Loucy (cell line): Measurements from ENCODE around the gene HPGDS.

Experiments
- H2AFZ ChIP-seq: fragments of 200-600 bp; sonication (generic); 2 replicates; pipeline ENCODE4 v1.6.0; 2016; ENCODE audit warnings: antibody characterized with exemption, mild to moderate bottlenecking, low read length, moderate library complexity
- H3F3A ChIP-seq: fragments of 200-600 bp; 2 replicates; pipeline ENCODE4 v1.6.0; 2016; ENCODE audit warnings: antibody characterized with exemption, low read depth, mild to moderate bottlenecking
- H3K27me3 ChIP-seq: fragments of 200-600 bp; sonication (generic); 2 replicates; pipeline ENCODE4 v1.6.1; 2014; ENCODE audit warnings: low read length, mild to moderate bottlenecking; ENCODE audit not compliant: insufficient read depth, poor library complexity, severe bottlenecking
- H3K36me3 ChIP-seq: fragments of 200-600 bp; sonication (generic); 2 replicates; pipeline ENCODE4 v1.6.1; 2016; ENCODE audit warnings: low read length; ENCODE audit not compliant: insufficient read depth
- H3K4me1 ChIP-seq: fragments of 200-600 bp; sonication (generic); 2 replicates; pipeline ENCODE4 v1.5.1; 2014; ENCODE audit warnings: low read length, mild to moderate bottlenecking; ENCODE audit not compliant: insufficient read depth, poor library complexity, severe bottlenecking
- H3K4me2 ChIP-seq: fragments of 200-600 bp; sonication (generic); 2 replicates; pipeline ENCODE4 v1.6.0; 2014; ENCODE audit warnings: antibody characterized with exemption, low read length, low read depth, mild to moderate bottlenecking; ENCODE audit not compliant: poor library complexity, severe bottlenecking
- H3K4me3 ChIP-seq: fragments of 200-600 bp; sonication (generic); 2 replicates; pipeline ENCODE4 v1.5.1; 2014; ENCODE audit warnings: low read length, mild to moderate bottlenecking, mixed read lengths; ENCODE audit not compliant: poor library complexity, severe bottlenecking
- H3K79me2 ChIP-seq: fragments of 200-600 bp; sonication (generic); 2 replicates; pipeline ENCODE4 v1.6.1; 2014; ENCODE audit warnings: low read length; ENCODE audit not compliant: insufficient read depth
- H3K9ac ChIP-seq: fragments of 200-600 bp; sonication (generic); 2 replicates; pipeline ENCODE4 v1.6.0; 2014; ENCODE audit warnings: mild to moderate bottlenecking, low read depth, low read length, moderate library complexity; ENCODE audit not compliant: poor library complexity, severe bottlenecking
- H3K9me2 ChIP-seq: fragments of 200-600 bp; sonication (generic); replicated peaks from 2 replicates; pipeline ENCODE4 v1.6.1; 2016; ENCODE audit warnings: low read depth, low read length, mixed read lengths
- H3K9me3 ChIP-seq: fragments of 200-600 bp; sonication (generic); 2 replicates; pipeline ENCODE4 v1.6.1; 2014; ENCODE audit warnings: mild to moderate bottlenecking, antibody characterized with exemption, low read length, low read depth; ENCODE audit not compliant: insufficient read depth
- H4K20me1 ChIP-seq: fragments of 200-600 bp; sonication (generic); 2 replicates; pipeline ENCODE4 v1.6.0; 2014; ENCODE audit warnings: antibody characterized with exemption, low read length, mild to moderate bottlenecking; ENCODE audit not compliant: insufficient read depth, poor library complexity, severe bottlenecking
- CTCF ChIP-seq: fragments of 200-600 bp; sonication (generic); conservative IDR thresholded peaks from 2 replicates; pipeline ENCODE4 v1.5.1; 2014; ENCODE audit warnings: mild to moderate bottlenecking, antibody characterized with exemption, low read length
- EZH2phosphoT487 ChIP-seq: fragments of 200-600 bp; IDR thresholded peaks from 2 replicates; pipeline ENCODE4 v1.6.1; 2018; ENCODE audit warnings: antibody characterized with exemption, mild to moderate bottlenecking, moderate library complexity, borderline replicate concordance

HPGDS gene

GRCh38 chr4:94253036-94253435 is 89.6 kb downstream of the HPGDS start:
- no peak for TF ChIP-seq CTCF
- no peak for TF ChIP-seq EZH2phosphoT487
- Histone ChIP-seq H3K79me2 (no peaks in the 10 kb centered on the region), H3K9ac (no peak overlapping the region), H2AFZ (no peak overlapping the region), H3K4me1 (no peaks in the 10 kb centered on the region), H3K9me2 (no peaks in the 10 kb centered on the region), H3K4me3 (no peak overlapping the region), H3K4me2 (no peak overlapping the region), H3K36me3 (peaks cover 49% of the 10 kb centered on the region), H3K27me3 (no peaks in the 10 kb centered on the region), H3F3A (no peaks in the 10 kb centered on the region), H4K20me1 (no peaks in the 10 kb centered on the region), H3K9me3 (no peaks in the 10 kb centered on the region)

DNA sequence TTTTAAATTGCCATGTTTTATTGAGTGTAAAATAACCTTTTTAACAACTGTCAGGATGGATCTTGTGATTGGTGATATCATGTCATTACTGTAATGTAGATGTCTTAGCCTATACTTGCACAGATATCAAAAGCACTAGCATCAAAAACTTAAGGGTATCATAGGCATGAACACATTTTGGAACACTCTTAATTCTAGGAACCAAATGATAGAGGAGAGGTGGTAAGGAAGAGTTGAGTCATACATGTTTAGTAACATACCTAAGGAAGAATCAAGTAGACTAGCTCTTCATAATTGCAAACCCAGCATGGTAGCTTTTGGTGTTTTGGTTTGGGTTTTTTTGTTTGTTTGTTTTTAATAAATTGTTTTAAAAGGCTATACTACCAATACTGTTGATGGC is 91.5 kb downstream of the HPGDS start:
- no peaks in the 10 kb centered on the region for H4K20me1 ChIP-seq
- H3K9me2 ChIP-seq, result no peaks in the 10 kb centered on the region
- no peak overlapping the region for H3K4me2 ChIP-seq
- H3K9me3 ChIP-seq, result no peaks in the 10 kb centered on the region
- H3K27me3 ChIP-seq, result no peaks in the 10 kb centered on the region
- no peak overlapping the region for H2AFZ ChIP-seq
- H3K36me3 ChIP-seq, result peaks cover 63% of the 10 kb centered on the region
- H3K79me2 ChIP-seq, result no peaks in the 10 kb centered on the region
- H3K4me1 ChIP-seq, result no peaks in the 10 kb centered on the region
- H3K4me3 ChIP-seq, result no peak overlapping the region
- TF ChIP-seq CTCF (no peak), EZH2phosphoT487 (no peak)
- H3K9ac ChIP-seq, result no peak overlapping the region
- no peaks in the 10 kb centered on the region for H3F3A ChIP-seq
